Stimulated activated CD8-positive, alpha-beta memory T cell treated with anti-CD3 and anti-CD28 coated beads, Interleukin-4, amount 100 ng/mL, for 1 hour (primary cell): ENCODE results near the gene PNLDC1.
"Not testable (repeated sequence)": the region's sequence is repeated elsewhere in the genome, so short reads cannot be mapped to it uniquely, and the experiment has no call there.

Experiments
- DNase-seq, 2 donors: peaks; one replicate each; pipeline ENCODE4 v3.0.0-alpha.2; 2020; ENCODE audit warnings: low read depth in 2 of 2, low spot score in 1 of 2

The PNLDC1 gene

DNA sequence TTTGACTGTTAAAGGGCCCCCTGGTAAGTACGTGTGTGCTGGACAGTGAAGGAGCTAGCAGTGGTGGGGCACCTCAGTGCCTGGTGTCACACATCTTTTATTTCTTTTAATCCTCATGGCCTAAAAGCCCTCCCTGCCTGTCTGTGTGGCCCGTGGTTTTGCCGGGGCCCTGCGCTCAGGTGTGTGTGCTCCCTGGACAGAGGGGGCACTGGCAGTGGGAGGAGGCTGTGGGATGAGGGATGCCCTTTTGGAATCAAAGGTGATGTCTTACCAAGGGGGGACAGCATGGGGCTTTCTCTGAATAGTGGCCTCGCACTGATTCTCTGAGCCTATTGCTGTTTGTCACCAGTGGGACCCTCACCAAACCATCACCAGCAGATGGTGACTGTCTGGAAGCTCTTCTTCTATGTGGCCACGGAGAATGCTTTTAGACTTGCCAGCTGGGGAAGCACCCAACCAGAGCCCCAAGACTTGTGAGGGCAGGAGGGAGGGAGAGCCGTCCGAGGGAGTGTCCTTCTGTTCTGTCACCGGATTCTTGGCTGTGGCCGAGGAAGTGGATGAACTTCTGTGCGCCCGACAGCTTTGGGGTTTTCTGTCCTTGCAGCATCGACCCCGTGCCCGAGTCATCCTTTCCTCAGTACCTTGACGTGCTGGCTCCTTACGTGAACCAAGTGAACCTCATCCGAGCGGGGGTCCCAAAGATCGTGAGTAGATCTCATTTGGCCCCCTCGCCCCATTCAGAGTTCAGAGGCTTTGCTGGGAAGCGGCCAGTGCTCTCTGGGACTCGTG is 18.1 kb downstream of the PNLDC1 start:
- DNase-seq = no peak

DNA sequence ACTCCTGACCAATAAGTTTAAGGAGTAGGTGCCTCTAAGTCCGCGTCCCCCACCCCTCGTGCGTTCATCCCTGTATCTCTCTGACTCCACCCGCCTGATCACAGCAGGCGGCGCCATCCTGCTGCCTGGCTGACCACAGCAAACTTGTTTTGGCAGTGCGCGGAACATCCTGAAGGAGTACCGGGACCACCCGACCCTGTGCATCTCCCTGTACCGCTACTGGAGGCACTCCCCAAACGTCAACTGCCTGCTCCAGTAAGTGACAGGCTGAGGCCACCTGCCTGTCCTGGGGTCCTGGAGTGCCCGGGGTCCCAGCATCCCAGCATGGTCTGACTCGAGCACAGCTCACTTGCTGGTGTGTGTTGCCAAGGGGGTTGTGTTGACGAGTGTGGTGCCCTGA is 19.0 kb downstream of the PNLDC1 start:
- DNase-seq = no peak

DNA sequence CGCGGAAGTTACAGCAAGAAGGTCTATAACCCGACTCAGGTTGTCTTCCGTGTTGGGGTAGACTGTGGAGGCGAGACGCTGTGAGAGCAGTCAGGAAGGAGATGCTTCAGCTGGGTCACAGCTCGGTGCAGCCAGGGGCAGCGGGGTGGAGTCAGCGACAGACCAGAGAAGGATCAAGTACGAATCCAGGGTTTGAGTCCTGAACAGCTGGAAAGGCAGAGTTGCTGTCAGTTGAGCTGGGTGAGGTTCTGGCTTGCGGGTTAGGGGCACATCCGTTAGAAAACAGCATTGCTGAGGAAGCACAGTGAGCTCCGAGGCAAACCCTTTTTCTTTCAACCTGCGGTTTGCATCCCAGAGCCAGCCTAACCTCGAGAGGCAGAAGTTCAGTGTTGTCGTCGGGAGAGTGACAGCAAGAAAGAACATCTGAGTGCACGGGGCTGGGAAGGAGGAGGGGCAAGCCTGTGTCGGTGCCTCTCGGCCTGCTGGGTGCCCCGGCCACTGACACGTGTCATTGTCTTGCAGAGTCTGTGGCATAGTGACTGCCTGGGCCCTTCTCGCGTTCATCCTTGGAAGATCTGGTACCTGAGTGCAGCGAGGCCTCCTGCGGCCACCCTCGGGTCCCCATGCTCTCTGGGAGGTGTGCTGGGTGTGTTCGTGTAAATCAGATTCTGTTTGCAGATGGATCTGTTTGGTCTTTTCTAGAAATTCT is 20.0 kb downstream of the PNLDC1 start:
- DNase-seq = no peak

- no peak for DNase-seq
Observed at GRCh38 chr6:159821122-159821521, 21.0 kb downstream of the PNLDC1 start.

- no peak for DNase-seq
Observed at GRCh38 chr6:159821726-159822125, 21.6 kb downstream of the PNLDC1 start.

GRCh38 chr6:159823953-159824352 is 23.9 kb downstream of the PNLDC1 start:
- no peak for DNase-seq

- DNase-seq = not testable (repeated sequence)
Observed at GRCh38 chr6:159824690-159825089, 24.6 kb downstream of the PNLDC1 start.

DNA sequence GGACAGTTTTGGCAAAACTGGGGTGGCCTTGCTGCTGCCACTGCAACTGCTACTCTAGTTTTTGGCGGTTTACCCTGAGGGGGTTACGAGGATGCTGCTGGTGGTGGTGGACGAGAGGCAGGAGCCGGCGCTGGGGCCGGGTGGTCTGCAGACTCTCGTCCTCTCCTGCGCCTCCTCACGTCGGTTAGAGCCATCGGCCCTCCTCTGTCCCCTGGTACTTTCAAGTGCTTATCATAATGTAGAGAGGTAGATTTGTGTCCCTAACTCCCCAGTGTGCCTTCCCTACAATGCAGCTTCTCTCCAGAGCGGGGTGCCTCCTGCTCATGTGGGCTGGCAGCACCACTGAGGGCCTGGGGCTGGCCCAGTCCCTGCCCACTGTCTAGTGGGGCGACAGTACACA is 25.9 kb downstream of the PNLDC1 start:
- DNase-seq = no peak

DNA sequence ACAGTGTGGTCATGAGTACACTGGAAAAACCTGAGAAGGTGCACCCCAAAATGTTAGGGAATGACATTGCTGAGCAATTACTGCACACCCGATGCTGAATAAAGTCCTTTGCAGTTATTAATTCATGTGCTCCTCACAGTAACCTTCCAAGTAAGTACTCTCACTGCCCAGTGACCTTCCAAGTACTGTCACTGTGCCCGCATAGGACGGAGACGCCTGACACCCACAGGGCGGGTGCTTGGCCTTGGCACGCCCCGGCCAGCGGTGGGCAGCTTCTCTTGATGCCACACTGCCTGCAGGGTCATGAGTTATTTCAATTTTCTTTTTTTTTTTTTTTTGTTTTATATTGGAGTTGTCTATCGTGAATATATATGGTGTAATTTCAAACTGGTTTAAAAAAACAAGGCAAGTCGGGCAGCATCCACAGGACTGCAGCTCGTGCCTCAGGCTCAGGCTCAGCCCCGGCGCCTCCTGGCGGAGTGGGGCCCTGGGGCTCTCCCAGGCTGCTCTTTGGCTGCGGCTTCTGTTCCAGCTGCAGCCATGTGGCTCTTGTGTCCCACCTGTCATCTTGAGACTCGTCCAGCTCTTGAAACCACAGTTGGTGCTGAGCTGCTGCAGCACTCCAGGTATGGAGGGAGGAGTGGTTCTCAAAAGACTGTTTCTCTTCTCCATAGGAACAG is 27.0 kb downstream of the PNLDC1 start:
- DNase-seq = no peak

DNA sequence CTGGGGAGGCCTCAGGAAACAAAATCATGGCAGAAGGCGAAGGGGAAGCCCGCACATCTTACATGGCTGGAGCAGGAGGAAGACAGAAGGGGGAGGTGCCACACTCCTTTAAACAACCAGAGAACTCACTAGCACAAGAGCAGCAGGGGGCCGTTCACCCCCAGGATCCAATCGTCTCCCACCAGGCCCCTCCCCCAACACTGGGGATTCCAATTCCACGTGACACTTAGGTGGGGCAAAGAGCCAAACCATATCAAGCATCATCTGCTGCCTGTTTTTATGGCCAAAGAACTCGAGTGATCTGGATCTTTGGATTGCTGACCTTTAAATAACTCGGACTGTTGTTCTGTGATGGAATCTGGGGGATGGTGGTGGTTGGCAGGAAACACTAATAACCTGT is 28.0 kb downstream of the PNLDC1 start:
- DNase-seq = no peak

GRCh38 chr6:159829526-159829925 is 29.4 kb downstream of the PNLDC1 start:
- DNase-seq = no peak

DNA sequence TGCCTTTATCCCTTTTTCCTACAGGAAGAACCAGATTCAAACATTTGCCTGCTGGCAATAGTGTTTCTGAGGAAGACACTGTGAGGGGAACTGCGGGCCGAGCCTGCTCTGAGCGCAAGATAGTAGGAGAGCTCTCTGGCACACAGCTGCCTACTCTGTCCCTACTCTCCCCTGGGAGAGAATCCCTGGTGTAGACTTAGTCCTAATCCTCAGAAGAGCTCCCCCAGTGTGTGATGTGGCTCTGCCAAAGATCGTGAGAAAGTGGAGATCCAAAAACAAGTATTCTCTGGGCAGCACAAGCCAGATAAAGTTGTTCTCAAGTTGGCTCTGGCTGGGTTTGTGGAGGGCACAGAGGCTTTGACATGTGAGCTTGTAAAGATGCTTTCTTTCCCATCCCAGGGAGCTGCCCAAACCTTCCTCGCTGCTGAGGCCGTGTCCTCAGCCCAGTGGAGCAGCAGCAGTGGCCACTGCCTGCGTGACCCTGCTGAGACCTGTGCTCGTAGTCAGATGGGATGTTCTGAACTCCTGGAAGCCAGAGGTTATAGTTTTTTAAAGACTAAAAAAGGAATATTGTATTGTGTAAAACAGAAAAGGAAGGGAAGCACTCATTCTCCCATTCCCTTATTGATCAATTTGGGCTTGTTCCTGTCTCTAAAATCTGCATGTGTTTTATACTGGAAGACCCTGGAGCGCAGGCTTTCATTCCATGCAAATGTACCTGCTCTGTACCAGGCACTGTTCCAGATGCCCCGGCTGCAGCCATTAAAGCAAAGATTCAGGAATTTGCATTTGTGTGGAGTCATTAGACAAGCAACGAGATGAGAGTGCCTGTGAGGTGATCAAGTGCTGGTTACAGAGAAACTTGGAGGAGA is 30.7 kb downstream of the PNLDC1 start:
- DNase-seq = no peak

DNA sequence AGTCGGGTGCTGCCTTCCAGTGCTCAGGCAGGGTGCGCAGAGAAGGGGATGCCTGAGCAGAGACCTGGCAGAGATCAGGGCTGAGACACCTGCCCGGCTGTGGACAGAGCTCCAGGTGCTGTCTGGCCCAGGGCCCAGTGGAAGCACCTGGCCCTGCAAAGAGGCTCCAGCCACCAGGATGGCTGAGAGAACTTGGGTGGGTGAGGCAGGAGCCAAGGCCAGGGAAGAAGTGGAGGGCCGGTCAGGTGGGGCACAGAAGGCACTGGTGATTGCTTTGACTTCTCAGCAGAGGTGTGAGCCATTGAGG is 31.2 kb downstream of the PNLDC1 start:
- no peak for DNase-seq

DNA sequence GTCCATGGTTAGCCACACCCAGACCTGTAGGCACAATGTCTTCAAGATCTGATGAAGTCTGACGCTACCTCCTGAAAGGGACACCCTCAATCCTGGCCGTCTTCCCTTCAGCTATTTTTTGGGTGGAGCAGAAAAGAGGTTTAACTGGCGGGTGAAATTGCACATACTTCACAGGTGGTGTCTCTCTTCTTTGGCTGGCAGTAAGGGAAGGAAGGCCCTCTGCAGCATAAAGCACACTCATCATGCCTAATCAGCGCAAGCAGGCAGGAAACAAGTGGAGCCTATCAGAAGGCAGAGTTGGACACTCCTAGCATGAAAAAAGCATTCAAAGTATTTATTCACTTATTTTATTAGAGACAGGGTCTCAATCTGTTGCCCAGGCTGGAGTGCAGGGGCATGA is 32.9 kb downstream of the PNLDC1 start:
- DNase-seq = no peak

GRCh38 chr6:159833556-159833955 is 33.5 kb downstream of the PNLDC1 start:
- no peak for DNase-seq

GRCh38 chr6:159833997-159834603 is 34.0 kb downstream of the PNLDC1 start:
- no peak for DNase-seq

DNA sequence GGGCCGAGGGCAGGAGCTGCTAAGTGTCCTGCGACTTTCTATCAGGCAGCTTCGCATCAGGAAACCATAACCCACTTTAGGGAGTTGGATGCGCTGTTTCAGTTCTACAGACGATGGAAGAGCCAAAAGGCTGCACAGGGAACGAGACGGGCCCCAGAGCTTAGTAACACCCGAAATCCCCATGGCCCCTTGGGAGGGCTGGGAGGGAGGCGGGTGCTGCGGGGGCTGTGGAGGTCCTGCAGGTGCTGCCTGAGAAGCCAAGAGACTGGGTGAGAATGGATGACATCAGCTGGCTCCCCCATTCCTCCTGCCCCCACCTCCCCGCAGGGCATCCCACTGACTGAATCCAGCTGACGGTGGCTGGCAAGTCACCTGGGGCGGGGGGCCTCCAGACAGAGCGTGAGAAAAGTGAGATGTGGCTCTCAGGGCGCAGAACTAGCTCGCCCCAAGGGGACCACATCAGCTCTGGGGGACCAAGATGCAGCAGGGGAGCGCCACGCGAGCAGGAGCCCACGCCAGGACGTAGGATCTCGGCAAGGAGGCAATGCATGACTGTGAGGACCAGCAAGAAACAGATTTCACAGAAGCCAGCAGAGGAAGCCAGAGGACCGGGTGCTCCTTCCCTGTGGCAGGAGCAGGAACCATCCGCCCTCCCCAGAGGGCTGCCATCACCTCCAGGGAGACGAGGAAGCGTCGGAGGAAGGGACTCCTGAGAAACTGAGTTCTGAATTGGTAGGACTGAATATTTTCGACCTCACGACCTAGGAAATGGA is 36.8 kb downstream of the PNLDC1 start:
- DNase-seq = no peak

- no peak for DNase-seq
Observed at GRCh38 chr6:159837511-159837910, 37.4 kb downstream of the PNLDC1 start.

- no peak for DNase-seq
Observed at GRCh38 chr6:159838020-159838744, 38.1 kb downstream of the PNLDC1 start.

DNA sequence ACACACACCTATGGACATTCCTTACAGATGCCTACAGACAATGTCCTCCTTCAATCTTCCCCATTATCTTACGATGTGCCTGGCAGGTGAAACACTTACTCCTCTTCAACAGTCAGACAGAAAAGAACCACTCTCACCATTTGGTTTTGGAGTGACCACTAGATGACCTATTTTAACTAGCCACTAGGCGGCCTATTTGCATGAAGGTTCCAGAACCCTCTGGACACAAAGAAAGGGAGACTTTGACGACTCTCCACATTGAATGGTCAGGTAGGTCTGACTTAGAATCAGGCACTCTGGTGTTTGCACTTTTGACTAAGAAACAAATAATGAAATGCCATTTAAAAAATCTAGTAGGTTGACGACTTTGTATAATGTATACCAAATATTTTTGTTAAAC is 42.0 kb downstream of the PNLDC1 start:
- no peak for DNase-seq
